Endothelial cell of umbilical vein (primary cell): Measurements from ENCODE around the gene PDE6D. TPM values are rescaled to one million over a fixed set of nuclear protein-coding genes. Genes with fewer than 3 reads are reported as not detected.

Source experiments
- BruUV-seq: library from RNA; stranded (reverse); fragments of 400-500 nt; replicated peaks from 2 replicates; lab custom pipeline; 2021; lab: Mats Ljungman, UMichigan
- CTCF ChIA-PET: fragments of 300-600, 350-600 bp; sonication (Branson Sonifier 250); formaldehyde crosslinking; loops from one replicate; lab custom pipeline; 2021; ENCODE audit warnings: antibody characterized with exemption, inconsistent platforms; lab: Charles Lee
- POLR2A ChIA-PET: fragments of 300-600, 350-600 bp; sonication (Branson Sonifier 250); formaldehyde crosslinking; loops from one replicate; lab custom pipeline; 2021; ENCODE audit warnings: antibody characterized with exemption, inconsistent platforms; lab: Charles Lee
- DNase-seq: peaks from one replicate; pipeline ENCODE4 v3.0.0-alpha.2; 2011; ENCODE audit warnings: low read depth, low spot score
- FAIRE-seq: peaks from 2 replicates; lab custom pipeline; 2011; peaks lifted over from hg19 to GRCh38; lab: Jason Lieb, UNC
- H2AFZ ChIP-seq: 2 replicates; pipeline ENCODE4 v1.6.0; 2012; ENCODE audit warnings: low read depth, low read length, control low read depth, inconsistent platforms
- H3K27ac ChIP-seq: 2 replicates; pipeline ENCODE4 v1.5.1; 2011; ENCODE audit warnings: low read depth, mild to moderate bottlenecking, control low read depth, low read length, moderate library complexity; ENCODE audit not compliant: insufficient read depth
- H3K27me3 ChIP-seq, 2 experiments: 2 replicates each; pipeline versions ENCODE4 v1.6.0 to v1.6.1; 2011; ENCODE audit warnings: low read length in 2 of 2, mixed read lengths in 1 of 2; ENCODE audit not compliant: control insufficient read depth in 2 of 2, insufficient read depth in 2 of 2
- H3K36me3 ChIP-seq, 2 experiments: 2 replicates in 1 of 2; 3 replicates in 1 of 2; pipeline ENCODE4 v1.5.1; 2011; ENCODE audit warnings: low read length in 2 of 2, mild to moderate bottlenecking in 1 of 2, moderate library complexity in 1 of 2; ENCODE audit not compliant: control insufficient read depth in 2 of 2, insufficient read depth in 2 of 2; ENCODE audit errors: extremely low read depth in 1 of 2
- H3K4me1 ChIP-seq: 3 replicates; pipeline ENCODE4 v1.5.1; 2011; ENCODE audit warnings: mild to moderate bottlenecking, low read length; ENCODE audit not compliant: control insufficient read depth, insufficient read depth; ENCODE audit errors: extremely low read depth
- H3K4me2 ChIP-seq: 2 replicates; pipeline ENCODE4 v1.6.1; 2011; ENCODE audit warnings: low read length, control low read depth, mixed read lengths; ENCODE audit not compliant: insufficient read depth
- H3K4me3 ChIP-seq, 3 experiments: fragments of 200-600 bp in 1 of 3; sonication (generic), shearing (Covaris generic) in 1 of 3; replicated peaks in 1 of 3; 2 replicates each; pipeline ENCODE4 v1.5.1; 2011 to 2016; ENCODE audit warnings: control low read depth in 3 of 3, low read length in 3 of 3, mild to moderate bottlenecking in 2 of 3, inconsistent platforms in 1 of 3, low read depth in 1 of 3, moderate library complexity in 1 of 3; ENCODE audit not compliant: insufficient read depth in 1 of 3
- H3K79me2 ChIP-seq: 2 replicates; pipeline ENCODE4 v1.6.0; 2012; ENCODE audit warnings: low read length, inconsistent platforms; ENCODE audit not compliant: control insufficient read depth, insufficient read depth
- H3K9ac ChIP-seq: replicated peaks from 2 replicates; pipeline ENCODE3; 2011; ENCODE audit warnings: low read length, control low read depth; ENCODE audit not compliant: insufficient read depth; ENCODE audit errors: extremely low read depth
- H3K9me1 ChIP-seq: replicated peaks from 3 replicates; pipeline ENCODE4 v1.6.0; 2011; ENCODE audit warnings: mild to moderate bottlenecking, low read length; ENCODE audit not compliant: control insufficient read depth, insufficient read depth; ENCODE audit errors: extremely low read depth
- H3K9me3 ChIP-seq: replicated peaks from 2 replicates; pipeline ENCODE4 v1.5.1; 2012; ENCODE audit warnings: low read length, inconsistent platforms; ENCODE audit not compliant: control insufficient read depth, insufficient read depth
- H4K20me1 ChIP-seq: replicated peaks from 2 replicates; pipeline ENCODE3; 2011; ENCODE audit warnings: mild to moderate bottlenecking, low read length; ENCODE audit not compliant: control insufficient read depth, insufficient read depth; ENCODE audit errors: extremely low read depth
- CTCF ChIP-seq, 2 donors: IDR thresholded peaks; 1 replicate in 1 of 2; 2 replicates in 1 of 2; pipeline ENCODE4 v1.5.1; 2011; ENCODE audit warnings: low read length in 2 of 2, mild to moderate bottlenecking in 2 of 2, moderate library complexity in 2 of 2, control low read depth in 1 of 2, inconsistent platforms in 1 of 2, low read depth in 1 of 2; ENCODE audit not compliant: insufficient read depth in 1 of 2; ENCODE audit errors: extremely low read depth in 1 of 2
- EZH2 ChIP-seq: IDR thresholded peaks from 2 replicates; pipeline ENCODE4 v1.6.1; 2012; ENCODE audit warnings: borderline replicate concordance, low read depth, mild to moderate bottlenecking, moderate library complexity, low read length, inconsistent platforms; ENCODE audit not compliant: severe bottlenecking
- FOS ChIP-seq: IDR thresholded peaks from 2 replicates; pipeline ENCODE4 v1.6.1; 2011; ENCODE audit warnings: mild to moderate bottlenecking, low read length, moderate library complexity, borderline replicate concordance; ENCODE audit not compliant: insufficient read depth
- GATA2 ChIP-seq: IDR thresholded peaks from 2 replicates; pipeline ENCODE4 v1.7.0; 2011; ENCODE audit warnings: low read depth, mild to moderate bottlenecking, moderate library complexity, mixed read lengths, low read length; ENCODE audit not compliant: insufficient read length, insufficient read depth
- JUN ChIP-seq: IDR thresholded peaks from 2 replicates; pipeline ENCODE4 v1.6.1; 2011; ENCODE audit warnings: borderline replicate concordance, low read depth; ENCODE audit not compliant: insufficient read length, insufficient read depth
- MAX ChIP-seq: IDR thresholded peaks from 2 replicates; pipeline ENCODE4 v1.6.1; 2011; ENCODE audit not compliant: insufficient read depth, insufficient read length
- MYC ChIP-seq: IDR thresholded peaks from one replicate; pipeline ENCODE4 v1.6.1; 2011; ENCODE audit warnings: mild to moderate bottlenecking, low read depth, low read length
- POLR2A ChIP-seq: IDR thresholded peaks from 2 replicates; pipeline ENCODE4 v1.6.1; 2012; ENCODE audit warnings: low read depth, mild to moderate bottlenecking, control low read depth, low read length
- POLR2AphosphoS5 ChIP-seq: IDR thresholded peaks from 2 replicates; pipeline ENCODE4 v1.6.1; 2012; ENCODE audit warnings: low read depth, mild to moderate bottlenecking, control low read depth, low read length, moderate library complexity; ENCODE audit not compliant: insufficient read depth
- dilution Hi-C: fragments of 300-500 bp; cut with MboI; formaldehyde crosslinking; loops from one replicate; pipeline ENCODE4 v1.15.0; 2019; ENCODE audit warnings: low sequenced_read_pairs; ENCODE audit not compliant: extremely low pct_ligation_motif_present
- intact Hi-C: fragments of 100-400 bp; cut with micrococcal nuclease; formaldehyde crosslinking; loops from one replicate; pipeline ENCODE4 v1.10.0; 2022
- polyA plus RNA-seq, 4 experiments: library from polyadenylated mRNA; depleted of rRNA in 3 of 4; stranded (reverse) in 3 of 4; unstranded in 1 of 4; fragments of >200 nt; gene quantifications; 2 replicates each; pipeline versions ENCODE4 v1.2.1 to v1.2.3, GENCODE V29; 2011 to 2012; ENCODE audit warnings: missing spikeins in 1 of 4
- total RNA-seq: library from RNA; stranded (reverse); gene quantifications from 2 replicates; pipeline ENCODE4 v1.2.3, GENCODE V29; 2021

PDE6D gene
- total and polyA plus RNA-seq, 2 donors (not counting 3 experiments of a cell fraction or from before 2014, with no cell fraction given), result 23.8 to 36.8 TPM

GRCh38 chr2:231717281-231718171 is 63.6 kb downstream of the PDE6D start:
- ChIA-PET POLR2A (interaction anchor here (0.7 kb wide), 1 partner anchor 10 kb away, joined by 3 read pairs; no protein-coding TSS in a partner anchor), CTCF (interaction anchor here (1.0 to 13.8 kb wide), 7 partner anchors 9 to 117 kb away, joined by 3 to 583 read pairs (median 30); partner anchors contain the start of genes COPS7B and PTMA)
- no peak overlapping the region for H3K27ac ChIP-seq
- no peak overlapping the region for H3K9ac ChIP-seq
- FAIRE-seq (no peak), DNase-seq (no peak)
- peaks cover under 1% of the 10 kb centered on the region for H3K79me2 ChIP-seq
- BruUV-seq, result no TSS peak
- H3K9me3 ChIP-seq, result no peaks in the 10 kb centered on the region
- TF ChIP-seq MAX (no peak), GATA2 (no peak), EZH2 (no peak), JUN (no peak), FOS (no peak), CTCF (IDR thresholded peaks at IDR 0.05; ENCODE audit: extremely low read depth in 1 of 2, insufficient read depth in 1 of 2, low read depth in 1 of 2, low read length in 2 of 2) (no peak), MYC (no peak), POLR2AphosphoS5 (no peak), POLR2A (no peak)
- no peak overlapping the region for H3K4me2 ChIP-seq
- dilution Hi-C loops (no loop called here), intact Hi-C loops (loop anchor here (2.0 kb wide), 1 partner anchor 75 kb away; no protein-coding TSS in a partner anchor)
- H3K4me3 ChIP-seq, result no peak overlapping the region
- no peak overlapping the region for H2AFZ ChIP-seq
- H3K27me3 ChIP-seq, result no peaks in the 10 kb centered on the region
- H3K9me1 ChIP-seq, result no peaks in the 10 kb centered on the region
- peaks cover under 1 to 7% of the 10 kb centered on the region in 2 experiments for H3K36me3 ChIP-seq
- peaks cover 14% of the 10 kb centered on the region for H3K4me1 ChIP-seq
- no peaks in the 10 kb centered on the region for H4K20me1 ChIP-seq
